Thyroid gland (tissue), 4 donors: Measurements from ENCODE around the gene EFCAB5.

Source experiments
- POLR2A ChIP-seq, 2 donors: fragments of 450-650 bp; IDR thresholded peaks; one replicate each; pipeline ENCODE4 v1.6.1; 2017; ENCODE audit warnings: antibody characterized with exemption in 2 of 2, mild to moderate bottlenecking in 2 of 2, moderate library complexity in 1 of 2
- TF ChIP-seq, protein P1 (sequence below), 6 experiments: fragments of 200-600 bp in 3 of 6; fragments of 450-650 bp in 3 of 6; sonication (generic) in 3 of 6; IDR thresholded peaks; one replicate each; pipeline ENCODE4 v1.5.1; 2016 to 2019; ENCODE audit warnings: antibody characterized with exemption in 6 of 6, mild to moderate bottlenecking in 2 of 6, inconsistent platforms in 1 of 6, moderate library complexity in 1 of 6

- TF ChIP-seq, protein P1, sequence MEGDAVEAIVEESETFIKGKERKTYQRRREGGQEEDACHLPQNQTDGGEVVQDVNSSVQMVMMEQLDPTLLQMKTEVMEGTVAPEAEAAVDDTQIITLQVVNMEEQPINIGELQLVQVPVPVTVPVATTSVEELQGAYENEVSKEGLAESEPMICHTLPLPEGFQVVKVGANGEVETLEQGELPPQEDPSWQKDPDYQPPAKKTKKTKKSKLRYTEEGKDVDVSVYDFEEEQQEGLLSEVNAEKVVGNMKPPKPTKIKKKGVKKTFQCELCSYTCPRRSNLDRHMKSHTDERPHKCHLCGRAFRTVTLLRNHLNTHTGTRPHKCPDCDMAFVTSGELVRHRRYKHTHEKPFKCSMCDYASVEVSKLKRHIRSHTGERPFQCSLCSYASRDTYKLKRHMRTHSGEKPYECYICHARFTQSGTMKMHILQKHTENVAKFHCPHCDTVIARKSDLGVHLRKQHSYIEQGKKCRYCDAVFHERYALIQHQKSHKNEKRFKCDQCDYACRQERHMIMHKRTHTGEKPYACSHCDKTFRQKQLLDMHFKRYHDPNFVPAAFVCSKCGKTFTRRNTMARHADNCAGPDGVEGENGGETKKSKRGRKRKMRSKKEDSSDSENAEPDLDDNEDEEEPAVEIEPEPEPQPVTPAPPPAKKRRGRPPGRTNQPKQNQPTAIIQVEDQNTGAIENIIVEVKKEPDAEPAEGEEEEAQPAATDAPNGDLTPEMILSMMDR (IDR thresholded peaks at IDR 0.05) = no peak
- TF ChIP-seq POLR2A (IDR thresholded peaks at IDR 0.05) = no peak
Observed at GRCh38 chr17:29918016-29918415, 23.4 kb upstream of the EFCAB5 start.
